Astrocyte (in vitro differentiated cells and primary cell): ENCODE measurements around the gene ANKRD13C. TPM values are rescaled to one million over a fixed set of nuclear protein-coding genes. Genes with fewer than 3 reads are reported as not detected.

ENCODE experiments used
- DNase-seq: peaks from one replicate; pipeline ENCODE4 v3.0.0-alpha.2; 2010; ENCODE audit warnings: low read depth
- FAIRE-seq: peaks from 2 replicates; lab custom pipeline; 2011; peaks lifted over from hg19 to GRCh38; lab: Jason Lieb, UNC
- H2AFZ ChIP-seq: 2 replicates; pipeline ENCODE4 v1.6.0; 2012; ENCODE audit warnings: low read depth, low read length, inconsistent platforms
- H3K27ac ChIP-seq: 2 replicates; pipeline ENCODE4 v1.5.1; 2011; ENCODE audit warnings: low read depth, low read length, inconsistent platforms
- H3K27me3 ChIP-seq: 2 replicates; pipeline ENCODE4 v1.6.0; 2011; ENCODE audit warnings: low read length, inconsistent platforms; ENCODE audit not compliant: insufficient read depth
- H3K36me3 ChIP-seq: 2 replicates; pipeline ENCODE4 v1.5.1; 2011; ENCODE audit warnings: low read length, inconsistent platforms; ENCODE audit not compliant: insufficient read depth
- H3K4me1 ChIP-seq: 2 replicates; pipeline ENCODE4 v1.5.1; 2011; ENCODE audit warnings: low read length, inconsistent platforms; ENCODE audit not compliant: insufficient read depth
- H3K4me2 ChIP-seq: 2 replicates; pipeline ENCODE4 v1.6.0; 2012; ENCODE audit warnings: low read length, inconsistent platforms
- H3K4me3 ChIP-seq: 2 replicates; pipeline ENCODE4 v1.5.1; 2011; ENCODE audit warnings: low read depth, mild to moderate bottlenecking, low read length, inconsistent platforms; ENCODE audit not compliant: insufficient read depth
- H3K79me2 ChIP-seq: 2 replicates; pipeline ENCODE4 v1.6.0; 2012; ENCODE audit warnings: mild to moderate bottlenecking, low read length, inconsistent platforms; ENCODE audit not compliant: insufficient read depth
- H3K9ac ChIP-seq: 2 replicates; pipeline ENCODE4 v1.6.0; 2012; ENCODE audit warnings: mild to moderate bottlenecking, low read length, inconsistent platforms
- H3K9me3 ChIP-seq: 2 replicates; pipeline ENCODE4 v1.5.1; 2012; ENCODE audit warnings: low read depth, mild to moderate bottlenecking, low read length, inconsistent platforms; ENCODE audit not compliant: insufficient read depth
- H4K20me1 ChIP-seq: 2 replicates; pipeline ENCODE4 v1.6.0; 2012; ENCODE audit warnings: low read length, inconsistent platforms; ENCODE audit not compliant: insufficient read depth
- H3K27ac Mint-ChIP-seq: one replicate; pipeline ENCODE4 v1.8.0; 2021; ENCODE audit warnings: mild to moderate bottlenecking, mixed read lengths; ENCODE audit not compliant: unreplicated experiment
- H3K27me3 Mint-ChIP-seq: one replicate; pipeline ENCODE4 v1.8.0; 2021; ENCODE audit warnings: low read depth, mixed read lengths; ENCODE audit not compliant: unreplicated experiment
- H3K36me3 Mint-ChIP-seq: one replicate; pipeline ENCODE4 v1.8.0; 2021; ENCODE audit warnings: low read depth, mixed read lengths; ENCODE audit not compliant: unreplicated experiment
- H3K4me1 Mint-ChIP-seq: one replicate; pipeline ENCODE4 v1.8.0; 2021; ENCODE audit warnings: low read depth, mixed read lengths; ENCODE audit not compliant: unreplicated experiment
- H3K4me3 Mint-ChIP-seq: one replicate; pipeline ENCODE4 v1.8.0; 2021; ENCODE audit warnings: mild to moderate bottlenecking, moderate library complexity, mixed read lengths; ENCODE audit not compliant: unreplicated experiment
- H3K9me3 Mint-ChIP-seq: one replicate; pipeline ENCODE4 v1.8.0; 2021; ENCODE audit warnings: mild to moderate bottlenecking, mixed read lengths; ENCODE audit not compliant: unreplicated experiment
- EZH2 ChIP-seq: IDR thresholded peaks from 2 replicates; pipeline ENCODE4 v1.6.1; 2012; ENCODE audit warnings: mild to moderate bottlenecking, low read length, inconsistent platforms; ENCODE audit not compliant: insufficient read depth
- total RNA-seq: library from RNA; stranded (reverse); gene quantifications from 2 replicates; pipeline ENCODE4 v1.2.1, GENCODE V29; 2021
- TF ChIP-seq, protein P1 (sequence below): IDR thresholded peaks from 2 replicates; pipeline ENCODE4 v1.5.1; 2011; ENCODE audit warnings: low read depth, mild to moderate bottlenecking, inconsistent platforms, low read length, moderate library complexity; ENCODE audit not compliant: insufficient read depth

Gene ANKRD13C
- total RNA-seq, 1 donor from 2014 or later: 22.0 TPM

DNA sequence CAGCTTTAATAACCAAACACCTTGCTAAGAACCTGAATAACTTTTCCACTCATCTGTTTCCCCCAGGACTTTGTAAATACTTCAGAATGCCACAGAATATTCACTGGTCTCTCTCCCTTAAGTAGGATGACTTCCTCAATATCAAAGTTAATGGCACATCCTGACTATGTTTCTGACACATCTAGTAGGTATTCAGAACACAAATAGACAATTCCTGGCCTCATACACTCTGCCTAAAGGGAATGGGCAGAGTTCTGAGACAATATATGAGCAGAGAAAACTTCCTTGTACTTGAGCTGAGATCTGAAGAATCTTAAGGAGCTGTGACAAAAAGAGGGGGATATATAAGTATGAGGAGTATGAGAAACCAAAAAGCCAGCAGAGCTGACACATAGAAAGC, 34.8 kb downstream of the ANKRD13C start:
- peaks cover 11% of the 10 kb centered on the region for H3K4me1 Mint-ChIP-seq
- H3K4me2 ChIP-seq: peak overlapping the region; percentile 54
- no peak for TF ChIP-seq EZH2
- TF ChIP-seq, protein P1, sequence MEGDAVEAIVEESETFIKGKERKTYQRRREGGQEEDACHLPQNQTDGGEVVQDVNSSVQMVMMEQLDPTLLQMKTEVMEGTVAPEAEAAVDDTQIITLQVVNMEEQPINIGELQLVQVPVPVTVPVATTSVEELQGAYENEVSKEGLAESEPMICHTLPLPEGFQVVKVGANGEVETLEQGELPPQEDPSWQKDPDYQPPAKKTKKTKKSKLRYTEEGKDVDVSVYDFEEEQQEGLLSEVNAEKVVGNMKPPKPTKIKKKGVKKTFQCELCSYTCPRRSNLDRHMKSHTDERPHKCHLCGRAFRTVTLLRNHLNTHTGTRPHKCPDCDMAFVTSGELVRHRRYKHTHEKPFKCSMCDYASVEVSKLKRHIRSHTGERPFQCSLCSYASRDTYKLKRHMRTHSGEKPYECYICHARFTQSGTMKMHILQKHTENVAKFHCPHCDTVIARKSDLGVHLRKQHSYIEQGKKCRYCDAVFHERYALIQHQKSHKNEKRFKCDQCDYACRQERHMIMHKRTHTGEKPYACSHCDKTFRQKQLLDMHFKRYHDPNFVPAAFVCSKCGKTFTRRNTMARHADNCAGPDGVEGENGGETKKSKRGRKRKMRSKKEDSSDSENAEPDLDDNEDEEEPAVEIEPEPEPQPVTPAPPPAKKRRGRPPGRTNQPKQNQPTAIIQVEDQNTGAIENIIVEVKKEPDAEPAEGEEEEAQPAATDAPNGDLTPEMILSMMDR: no peak
- no peak overlapping the region for H2AFZ ChIP-seq
- peaks cover 11% of the 10 kb centered on the region for H4K20me1 ChIP-seq
- H3K9me3 ChIP-seq: no peaks in the 10 kb centered on the region
- peak; percentile 91 for FAIRE-seq
- H3K36me3 Mint-ChIP-seq: no peaks in the 10 kb centered on the region
- peak overlapping the region; percentile 62 for H3K27ac ChIP-seq
- H3K4me3 Mint-ChIP-seq: peak overlapping the region; percentile 0
- H3K9me3 Mint-ChIP-seq: no peaks in the 10 kb centered on the region
- H3K4me3 ChIP-seq: no peak overlapping the region
- DNase-seq: peak; percentile 83
- H3K79me2 ChIP-seq: peaks cover 67% of the 10 kb centered on the region
- peaks cover 2% of the 10 kb centered on the region for H3K36me3 ChIP-seq
- H3K9ac ChIP-seq: peak overlapping the region; percentile 37
- H3K27me3 Mint-ChIP-seq: no peaks in the 10 kb centered on the region
- H3K27ac Mint-ChIP-seq: peak overlapping the region; percentile 77
- peaks cover 10% of the 10 kb centered on the region for H3K4me1 ChIP-seq
- no peaks in the 10 kb centered on the region for H3K27me3 ChIP-seq

- FAIRE-seq: no peak
- peaks cover 62% of the 10 kb centered on the region for H3K79me2 ChIP-seq
Measured at GRCh38 chr1:70318191-70318590, 36.3 kb downstream of the ANKRD13C start.

DNA sequence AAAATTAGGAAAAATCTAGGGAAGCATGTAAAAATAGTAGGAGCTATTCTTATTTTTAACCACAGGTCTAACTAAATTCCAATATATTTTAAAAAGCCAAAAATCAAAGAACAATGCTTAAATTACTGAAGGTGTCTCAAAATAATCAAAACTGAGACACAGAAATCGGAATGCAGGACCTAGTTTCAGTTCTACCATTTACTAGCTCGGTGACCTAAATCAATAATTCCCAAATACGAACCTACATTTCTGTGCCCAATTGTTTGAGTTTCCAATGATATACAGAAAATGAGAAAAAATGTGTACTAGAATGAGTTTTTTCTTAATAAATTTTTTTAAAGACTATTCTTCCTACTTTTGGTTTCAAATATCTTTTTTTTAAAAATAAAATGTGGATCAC, 37.4 kb downstream of the ANKRD13C start:
- FAIRE-seq: no peak
- H3K27ac Mint-ChIP-seq: no peak overlapping the region
- TF ChIP-seq, protein P1: no peak
- no peak for TF ChIP-seq EZH2

More at GRCh38 chr1:70318191-70318590, 36.3 kb downstream of the ANKRD13C start:
- no peaks in the 10 kb centered on the region for H3K9me3 ChIP-seq
- H3K36me3 ChIP-seq: peaks cover 2% of the 10 kb centered on the region
- H2AFZ ChIP-seq: no peak overlapping the region
- no peaks in the 10 kb centered on the region for H3K36me3 Mint-ChIP-seq
- peaks cover 10% of the 10 kb centered on the region for H3K4me1 ChIP-seq
- no peak overlapping the region for H3K27ac ChIP-seq
- peaks cover 6% of the 10 kb centered on the region for H4K20me1 ChIP-seq
- peak overlapping the region; percentile 17 for H3K4me3 Mint-ChIP-seq
- no peaks in the 10 kb centered on the region for H3K9me3 Mint-ChIP-seq
- peaks cover 11% of the 10 kb centered on the region for H3K4me1 Mint-ChIP-seq
- DNase-seq: no peak
- H3K27ac Mint-ChIP-seq: no peak overlapping the region
- H3K27me3 Mint-ChIP-seq: no peaks in the 10 kb centered on the region
- TF ChIP-seq EZH2: no peak
- TF ChIP-seq, protein P1: no peak
- H3K27me3 ChIP-seq: no peaks in the 10 kb centered on the region
- no peak overlapping the region for H3K4me3 ChIP-seq
- no peak overlapping the region for H3K9ac ChIP-seq
- no peak overlapping the region for H3K4me2 ChIP-seq

More for the DNA sequence above, 37.4 kb downstream of the ANKRD13C start:
- no peak overlapping the region for H3K27ac ChIP-seq
- H3K79me2 ChIP-seq: peaks cover 54% of the 10 kb centered on the region
- DNase-seq: no peak
- peaks cover 2% of the 10 kb centered on the region for H3K36me3 ChIP-seq
- Mint-ChIP-seq H3K9me3 (no peaks in the 10 kb centered on the region), H3K4me1 (peaks cover 11% of the 10 kb centered on the region), H3K4me3 (no peak overlapping the region), H3K36me3 (no peaks in the 10 kb centered on the region), H3K27me3 (no peaks in the 10 kb centered on the region)
- peaks cover 6% of the 10 kb centered on the region for H4K20me1 ChIP-seq
- no peaks in the 10 kb centered on the region for H3K9me3 ChIP-seq
- no peak overlapping the region for H3K4me3 ChIP-seq
- no peak overlapping the region for H2AFZ ChIP-seq
- no peak overlapping the region for H3K9ac ChIP-seq
- H3K27me3 ChIP-seq: no peaks in the 10 kb centered on the region
- H3K4me1 ChIP-seq: peaks cover 10% of the 10 kb centered on the region
- no peak overlapping the region for H3K4me2 ChIP-seq
